ENCODE measurements around the gene MIDN. TPM values are rescaled to one million over a fixed set of nuclear protein-coding genes. Genes with fewer than 3 reads are reported as not detected.

MIDN gene
- total RNA-seq, 1 donor from 2014 or later: 103 TPM

DNA sequence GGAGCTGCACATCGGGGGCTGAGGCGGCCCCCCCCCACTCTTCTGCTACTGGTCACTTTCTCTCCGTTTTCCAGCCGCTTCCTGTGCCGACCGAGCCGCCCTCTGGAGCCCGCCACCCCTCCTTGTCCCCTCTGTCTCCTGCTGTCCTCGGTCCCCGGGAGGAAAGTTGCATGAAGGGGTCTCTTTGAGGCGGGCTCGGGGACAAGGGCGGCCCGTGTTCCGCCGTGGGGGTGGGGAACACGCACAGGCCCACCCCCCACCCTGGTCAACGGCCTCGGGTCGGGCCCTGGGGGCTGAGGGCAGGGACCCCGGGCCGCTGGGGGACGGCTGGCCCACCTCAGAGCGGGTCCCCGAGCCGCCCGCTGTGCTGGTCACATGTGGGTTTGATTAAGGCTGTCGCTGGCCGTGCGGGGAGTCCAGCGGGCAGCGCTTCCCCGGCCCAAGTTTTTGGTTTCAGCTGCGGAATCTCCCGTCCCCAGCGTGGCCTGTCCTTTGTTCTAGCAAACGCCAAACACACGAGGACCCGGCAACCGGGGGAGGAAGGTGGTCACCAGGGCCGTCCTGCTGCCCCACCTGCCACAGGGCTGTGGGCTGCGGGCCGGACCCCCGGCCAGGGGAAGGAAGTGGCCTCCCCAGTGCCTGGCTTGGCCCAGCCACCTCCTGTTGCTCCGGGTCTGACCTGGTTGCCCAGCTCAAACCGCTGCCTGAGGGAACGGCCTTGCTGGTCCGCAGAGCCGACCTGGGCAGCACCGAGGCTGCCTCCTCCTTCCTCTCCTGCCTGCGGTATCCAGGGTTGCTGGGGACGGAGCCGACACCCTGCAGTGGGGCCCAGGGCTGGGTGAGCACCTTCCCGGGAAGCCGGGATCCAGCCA lies 39.2 kb downstream of the MIDN start:
- peak overlapping the region; percentile 40 for H3K4me3 Mint-ChIP-seq (ENCODE audit: unreplicated experiment)
- DNase-seq (ENCODE audit: extremely low spot score, unreplicated experiment): no peak
- no peak overlapping the region for H3K27ac Mint-ChIP-seq (ENCODE audit: unreplicated experiment)
- H3K4me1 Mint-ChIP-seq (ENCODE audit: unreplicated experiment): peaks cover 10% of the 10 kb centered on the region
- H3K36me3 Mint-ChIP-seq (ENCODE audit: unreplicated experiment): no peaks in the 10 kb centered on the region
- TF ChIP-seq, protein P1, sequence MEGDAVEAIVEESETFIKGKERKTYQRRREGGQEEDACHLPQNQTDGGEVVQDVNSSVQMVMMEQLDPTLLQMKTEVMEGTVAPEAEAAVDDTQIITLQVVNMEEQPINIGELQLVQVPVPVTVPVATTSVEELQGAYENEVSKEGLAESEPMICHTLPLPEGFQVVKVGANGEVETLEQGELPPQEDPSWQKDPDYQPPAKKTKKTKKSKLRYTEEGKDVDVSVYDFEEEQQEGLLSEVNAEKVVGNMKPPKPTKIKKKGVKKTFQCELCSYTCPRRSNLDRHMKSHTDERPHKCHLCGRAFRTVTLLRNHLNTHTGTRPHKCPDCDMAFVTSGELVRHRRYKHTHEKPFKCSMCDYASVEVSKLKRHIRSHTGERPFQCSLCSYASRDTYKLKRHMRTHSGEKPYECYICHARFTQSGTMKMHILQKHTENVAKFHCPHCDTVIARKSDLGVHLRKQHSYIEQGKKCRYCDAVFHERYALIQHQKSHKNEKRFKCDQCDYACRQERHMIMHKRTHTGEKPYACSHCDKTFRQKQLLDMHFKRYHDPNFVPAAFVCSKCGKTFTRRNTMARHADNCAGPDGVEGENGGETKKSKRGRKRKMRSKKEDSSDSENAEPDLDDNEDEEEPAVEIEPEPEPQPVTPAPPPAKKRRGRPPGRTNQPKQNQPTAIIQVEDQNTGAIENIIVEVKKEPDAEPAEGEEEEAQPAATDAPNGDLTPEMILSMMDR (IDR thresholded peaks at IDR 0.05): no peak
- H3K27me3 Mint-ChIP-seq (ENCODE audit: unreplicated experiment): peaks cover 11% of the 10 kb centered on the region
- no peaks in the 10 kb centered on the region for H3K9me3 Mint-ChIP-seq (ENCODE audit: unreplicated experiment)

DNA sequence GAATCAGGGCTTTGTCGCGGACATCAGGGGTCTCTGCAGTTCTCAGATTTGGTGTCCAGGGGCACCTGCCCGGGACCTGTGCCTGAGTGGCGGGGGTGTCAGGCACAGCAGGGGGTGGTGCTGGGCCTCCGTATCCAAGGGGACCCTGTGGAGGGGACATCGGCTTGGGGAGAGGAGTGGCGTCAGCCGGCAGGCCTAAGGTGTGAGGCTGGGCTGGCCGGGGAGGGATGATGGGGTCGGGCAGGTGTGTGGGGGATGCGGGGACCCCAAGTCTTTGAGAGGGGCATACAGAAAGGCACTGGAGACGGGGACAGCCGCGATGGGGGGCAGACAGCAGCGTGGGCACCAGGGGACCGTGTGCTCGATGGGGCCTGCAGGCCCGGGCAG lies 39.8 kb downstream of the MIDN start:
- no peak overlapping the region for H3K4me3 Mint-ChIP-seq (ENCODE audit: unreplicated experiment)

GRCh38 chr19:1288833-1289685 lies 40.7 kb downstream of the MIDN start:
- Mint-ChIP-seq H3K36me3 (ENCODE audit: unreplicated experiment) (no peaks in the 10 kb centered on the region), H3K4me3 (ENCODE audit: unreplicated experiment) (no peak overlapping the region), H3K27ac (ENCODE audit: unreplicated experiment) (no peak overlapping the region), H3K9me3 (ENCODE audit: unreplicated experiment) (no peaks in the 10 kb centered on the region), H3K27me3 (ENCODE audit: unreplicated experiment) (peaks cover 10% of the 10 kb centered on the region), H3K4me1 (ENCODE audit: unreplicated experiment) (peaks cover 10% of the 10 kb centered on the region)
- TF ChIP-seq, protein P1 (IDR thresholded peaks at IDR 0.05): no peak
- DNase-seq (ENCODE audit: extremely low spot score, unreplicated experiment): no peak

More for the DNA sequence above, 39.8 kb downstream of the MIDN start:
- H3K4me1 Mint-ChIP-seq (ENCODE audit: unreplicated experiment): peaks cover 10% of the 10 kb centered on the region
- H3K9me3 Mint-ChIP-seq (ENCODE audit: unreplicated experiment): no peaks in the 10 kb centered on the region
- no peak overlapping the region for H3K27ac Mint-ChIP-seq (ENCODE audit: unreplicated experiment)
- no peaks in the 10 kb centered on the region for H3K36me3 Mint-ChIP-seq (ENCODE audit: unreplicated experiment)
- no peak for DNase-seq (ENCODE audit: extremely low spot score, unreplicated experiment)
- peaks cover 11% of the 10 kb centered on the region for H3K27me3 Mint-ChIP-seq (ENCODE audit: unreplicated experiment)
- TF ChIP-seq, protein P1 (IDR thresholded peaks at IDR 0.05): no peak

DNA sequence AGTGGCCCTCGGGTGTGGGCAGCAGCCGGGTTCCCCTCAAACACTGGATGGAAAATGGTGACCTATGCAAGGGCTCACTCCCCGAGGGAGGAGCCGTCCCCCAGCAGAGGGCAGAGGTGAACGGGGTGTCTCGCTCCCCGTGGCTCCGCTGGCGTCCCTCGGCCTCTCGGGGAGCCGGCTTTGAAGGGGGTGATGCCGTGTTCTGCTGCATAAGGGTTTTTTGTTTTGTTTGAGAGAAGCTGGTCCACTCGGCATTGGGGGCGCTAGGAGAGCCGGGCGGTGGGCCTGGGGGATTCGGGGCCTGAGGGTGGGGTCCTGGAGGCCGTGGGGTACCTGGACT lies 41.3 kb downstream of the MIDN start:
- no peak for DNase-seq (ENCODE audit: extremely low spot score, unreplicated experiment)
- Mint-ChIP-seq H3K27me3 (ENCODE audit: unreplicated experiment) (peaks cover 5% of the 10 kb centered on the region), H3K36me3 (ENCODE audit: unreplicated experiment) (no peaks in the 10 kb centered on the region), H3K4me3 (ENCODE audit: unreplicated experiment) (no peak overlapping the region), H3K9me3 (ENCODE audit: unreplicated experiment) (no peaks in the 10 kb centered on the region), H3K4me1 (ENCODE audit: unreplicated experiment) (peaks cover 8% of the 10 kb centered on the region), H3K27ac (ENCODE audit: unreplicated experiment) (no peak overlapping the region)
- TF ChIP-seq, protein P1 (IDR thresholded peaks at IDR 0.05): no peak

DNA sequence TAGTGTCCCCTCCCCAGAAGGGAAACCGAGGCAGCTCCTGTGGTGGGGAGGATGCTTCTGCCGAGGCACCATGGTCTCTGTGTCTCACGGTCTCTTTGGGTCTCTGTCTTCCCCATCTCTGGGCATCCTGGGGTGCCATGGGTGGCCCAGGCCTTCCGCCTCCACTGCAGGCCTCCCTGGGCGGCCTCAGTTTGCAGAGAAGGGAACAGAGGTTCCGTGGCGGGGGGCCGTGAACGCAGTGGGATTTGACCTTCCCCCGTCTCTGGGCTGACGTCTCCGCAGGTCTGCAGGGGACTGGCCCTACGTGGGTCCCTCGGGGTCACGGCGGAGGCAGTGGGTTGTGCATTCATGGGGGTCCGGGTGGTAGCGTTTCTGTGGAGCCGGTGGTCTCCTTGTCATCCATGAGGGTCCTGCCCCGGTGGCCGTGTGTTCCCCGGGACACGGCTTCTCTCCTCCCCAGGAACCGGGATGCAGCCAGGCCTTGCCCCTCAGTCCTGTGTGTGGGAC lies 41.9 kb downstream of the MIDN start:
- Mint-ChIP-seq H3K27me3 (ENCODE audit: unreplicated experiment) (peaks cover 2% of the 10 kb centered on the region), H3K4me3 (ENCODE audit: unreplicated experiment) (no peak overlapping the region)

More for the DNA sequence above, 41.9 kb downstream of the MIDN start:
- Mint-ChIP-seq H3K27ac (ENCODE audit: unreplicated experiment) (no peak overlapping the region), H3K36me3 (ENCODE audit: unreplicated experiment) (no peaks in the 10 kb centered on the region), H3K9me3 (ENCODE audit: unreplicated experiment) (no peaks in the 10 kb centered on the region), H3K4me1 (ENCODE audit: unreplicated experiment) (peaks cover 4% of the 10 kb centered on the region)
- TF ChIP-seq, protein P1 (IDR thresholded peaks at IDR 0.05): no peak
- no peak for DNase-seq (ENCODE audit: extremely low spot score, unreplicated experiment)

All from osteocyte (in vitro differentiated cells).